HepG2 (cell line): ENCODE results near the gene UBC. TPM values are rescaled to one million over a fixed set of nuclear protein-coding genes. Genes with fewer than 3 reads are reported as not detected.

Experiments used
- CBX5 ChIP-seq: sonication (generic); formaldehyde crosslinking; IDR thresholded peaks from 2 replicates; pipeline ENCODE4 v1.4.0; 2020; ENCODE audit warnings: missing genetic modification reagents, borderline replicate concordance
- KDM2A ChIP-seq: sonication (generic); formaldehyde crosslinking; IDR thresholded peaks from 2 replicates; pipeline ENCODE4 v1.4.0; 2020; ENCODE audit warnings: low read depth, missing genetic modification reagents, borderline replicate concordance
- KLF13 ChIP-seq: sonication (generic); formaldehyde crosslinking; IDR thresholded peaks from 2 replicates; pipeline ENCODE4 v1.4.0; 2020; ENCODE audit warnings: mild to moderate bottlenecking, missing genetic modification reagents
- SP5 ChIP-seq: IDR thresholded peaks from 2 replicates; pipeline ENCODE4 v1.6.1; 2016; ENCODE audit warnings: low read depth, borderline replicate concordance
- ZBTB8A ChIP-seq: sonication (generic); formaldehyde crosslinking; IDR thresholded peaks from 2 replicates; pipeline ENCODE4 v1.4.0; 2020; ENCODE audit warnings: mild to moderate bottlenecking, low read depth, missing genetic modification reagents, borderline replicate concordance
- ZNF20 ChIP-seq: sonication (generic); formaldehyde crosslinking; IDR thresholded peaks from 2 replicates; pipeline ENCODE4 v1.4.0; 2020; ENCODE audit warnings: mild to moderate bottlenecking, moderate library complexity, missing genetic modification reagents
- ZNF33A ChIP-seq: sonication (generic); formaldehyde crosslinking; IDR thresholded peaks from 2 replicates; pipeline ENCODE4 v1.5.1; 2020; ENCODE audit warnings: missing genetic modification reagents, mild to moderate bottlenecking, moderate library complexity, borderline replicate concordance
- ZNF563 ChIP-seq: sonication (generic); formaldehyde crosslinking; IDR thresholded peaks from 2 replicates; pipeline ENCODE4 v1.8.0; 2022; ENCODE audit warnings: mild to moderate bottlenecking, moderate library complexity, missing genetic modification reagents
- polyA plus RNA-seq, 8 experiments: library from polyadenylated mRNA; depleted of rRNA in 3 of 8; stranded (reverse) in 7 of 8; unstranded in 1 of 8; fragments of >200 nt; fragmentation: Illumina TruSeq in 4 of 8; extraction: Trizol in 4 of 8; gene quantifications; 2 replicates each; pipeline versions ENCODE4 v1.2.1 to v1.2.3, GENCODE V29; 2011 to 2016; ENCODE audit warnings: low read depth in 4 of 8, missing spikeins in 1 of 8, mixed read lengths in 1 of 8; ENCODE audit not compliant: insufficient read depth in 1 of 8
- total RNA-seq, 5 experiments: library from RNA; depleted of rRNA; stranded (reverse); fragments of >200 nt; fragmentation: Illumina TruSeq; extraction: Trizol; gene quantifications; 2 replicates each; pipeline ENCODE4 v1.2.3, GENCODE V29; 2016; ENCODE audit warnings: low read depth in 1 of 5
- TF ChIP-seq, protein P1 (sequence below): sonication (generic); formaldehyde crosslinking; IDR thresholded peaks from 2 replicates; pipeline ENCODE4 v1.4.0; 2020; ENCODE audit warnings: mild to moderate bottlenecking, missing genetic modification reagents
- TF ChIP-seq, protein P2 (sequence below): sonication (generic); formaldehyde crosslinking; IDR thresholded peaks from 2 replicates; pipeline ENCODE4 v1.5.1; 2020; ENCODE audit warnings: mild to moderate bottlenecking, missing genetic modification reagents, borderline replicate concordance
- TF ChIP-seq, protein P3 (sequence below), 2 experiments: fragments of 450-650 bp in 1 of 2; sonication (generic) in 1 of 2; formaldehyde crosslinking; IDR thresholded peaks; 2 replicates each; pipeline versions ENCODE4 v1.5.0 to v1.8.0; 2020 to 2022; ENCODE audit warnings: mild to moderate bottlenecking in 1 of 2, missing genetic modification reagents in 1 of 2
- TF ChIP-seq, protein P4 (sequence below): IDR thresholded peaks from 2 replicates; pipeline ENCODE4 v1.6.1; 2016; ENCODE audit warnings: mild to moderate bottlenecking, missing biosample characterization, missing genetic modification reagents

UBC gene
- total and polyA plus RNA-seq, 2 of the 13 experiments (the other 11 are each of a cell fraction or from before 2014, with no cell fraction given), result 805 to 1,432 TPM

GRCh38 chr12:124904306-124905098, 9.9 kb downstream of the UBC start (continued):
- TF ChIP-seq, protein P1, sequence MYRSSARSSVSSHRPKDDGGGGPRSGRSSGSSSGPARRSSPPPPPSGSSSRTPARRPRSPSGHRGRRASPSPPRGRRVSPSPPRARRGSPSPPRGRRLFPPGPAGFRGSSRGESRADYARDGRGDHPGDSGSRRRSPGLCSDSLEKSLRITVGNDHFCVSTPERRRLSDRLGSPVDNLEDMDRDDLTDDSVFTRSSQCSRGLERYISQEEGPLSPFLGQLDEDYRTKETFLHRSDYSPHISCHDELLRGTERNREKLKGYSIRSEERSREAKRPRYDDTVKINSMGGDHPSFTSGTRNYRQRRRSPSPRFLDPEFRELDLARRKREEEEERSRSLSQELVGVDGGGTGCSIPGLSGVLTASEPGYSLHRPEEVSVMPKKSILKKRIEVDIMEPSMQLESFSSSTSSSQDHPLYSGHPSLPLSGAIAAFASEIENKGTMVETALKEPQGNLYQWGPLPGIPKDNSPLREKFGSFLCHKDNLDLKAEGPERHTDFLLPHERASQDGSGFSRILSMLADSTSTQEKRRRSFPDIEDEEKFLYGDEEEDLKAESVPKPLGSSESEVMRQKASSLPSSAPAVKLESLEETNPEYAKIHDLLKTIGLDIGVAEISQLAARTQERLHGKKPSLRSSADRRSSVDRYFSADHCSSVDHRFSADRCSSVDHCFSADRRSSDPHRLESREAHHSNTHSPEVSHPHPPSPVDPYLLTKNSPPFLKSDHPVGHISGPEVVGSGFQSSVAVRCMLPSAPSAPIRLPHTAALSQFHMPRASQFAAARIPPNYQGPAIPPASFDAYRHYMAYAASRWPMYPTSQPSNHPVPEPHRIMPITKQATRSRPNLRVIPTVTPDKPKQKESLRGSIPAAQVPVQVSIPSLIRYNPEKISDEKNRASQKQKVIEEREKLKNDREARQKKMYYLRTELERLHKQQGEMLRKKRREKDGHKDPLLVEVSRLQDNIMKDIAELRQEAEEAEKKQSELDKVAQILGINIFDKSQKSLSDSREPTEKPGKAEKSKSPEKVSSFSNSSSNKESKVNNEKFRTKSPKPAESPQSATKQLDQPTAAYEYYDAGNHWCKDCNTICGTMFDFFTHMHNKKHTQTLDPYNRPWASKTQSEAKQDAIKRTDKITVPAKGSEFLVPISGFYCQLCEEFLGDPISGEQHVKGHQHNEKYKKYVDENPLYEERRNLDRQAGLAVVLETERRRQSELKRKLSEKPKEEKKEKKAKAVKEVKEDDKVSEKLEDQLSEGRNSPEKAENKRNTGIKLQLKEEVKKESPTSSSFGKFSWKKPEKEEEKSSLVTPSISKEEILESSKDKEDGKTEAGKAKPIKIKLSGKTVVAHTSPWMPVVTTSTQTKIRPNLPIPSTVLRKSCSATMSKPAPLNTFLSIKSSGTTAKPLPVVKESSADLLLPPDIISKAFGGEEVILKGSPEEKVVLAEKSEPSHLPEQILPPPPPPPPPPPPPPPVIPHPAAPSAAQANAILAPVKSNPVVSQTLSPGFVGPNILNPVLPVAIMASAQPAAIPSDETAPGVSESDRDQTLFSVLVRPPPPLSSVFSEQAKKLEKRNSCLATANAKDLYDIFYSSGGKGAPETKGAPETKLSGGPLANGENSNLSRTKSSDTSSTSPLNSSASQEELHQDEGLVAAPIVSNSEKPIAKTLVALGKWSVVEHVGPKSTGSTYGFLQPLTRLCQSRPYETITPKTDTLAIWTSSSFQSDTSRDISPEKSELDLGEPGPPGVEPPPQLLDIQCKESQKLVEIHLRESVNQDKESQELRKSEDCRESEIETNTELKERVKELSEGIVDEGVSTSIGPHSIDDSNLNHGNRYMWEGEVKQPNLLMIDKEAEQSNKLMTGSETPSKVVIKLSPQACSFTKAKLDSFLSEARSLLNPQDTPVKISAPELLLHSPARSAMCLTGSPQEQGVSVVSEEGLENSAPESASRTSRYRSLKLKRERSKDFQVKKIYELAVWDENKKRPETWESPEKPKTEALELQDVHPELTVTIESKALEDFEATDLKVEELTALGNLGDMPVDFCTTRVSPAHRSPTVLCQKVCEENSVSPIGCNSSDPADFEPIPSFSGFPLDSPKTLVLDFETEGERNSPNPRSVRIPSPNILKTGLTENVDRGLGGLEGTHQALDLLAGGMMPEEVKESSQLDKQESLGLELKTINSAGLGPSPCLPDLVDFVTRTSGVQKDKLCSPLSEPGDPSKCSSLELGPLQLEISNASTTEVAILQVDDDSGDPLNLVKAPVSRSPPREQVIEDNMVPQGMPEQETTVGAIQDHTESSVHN (CRISPR knock-in tag), result no peak
- TF ChIP-seq ZBTB8A (no peak), ZNF563 (CRISPR knock-in tag) (no peak), ZNF33A (no peak), ZNF20 (CRISPR knock-in tag) (no peak), KDM2A (CRISPR knock-in tag) (peak; percentile 83), SP5 (peak; percentile 87), CBX5 (CRISPR knock-in tag) (peak; percentile 42; the same call in 1 of the 2 replicates), KLF13 (CRISPR knock-in tag) (no peak)
- TF ChIP-seq, protein P2, sequence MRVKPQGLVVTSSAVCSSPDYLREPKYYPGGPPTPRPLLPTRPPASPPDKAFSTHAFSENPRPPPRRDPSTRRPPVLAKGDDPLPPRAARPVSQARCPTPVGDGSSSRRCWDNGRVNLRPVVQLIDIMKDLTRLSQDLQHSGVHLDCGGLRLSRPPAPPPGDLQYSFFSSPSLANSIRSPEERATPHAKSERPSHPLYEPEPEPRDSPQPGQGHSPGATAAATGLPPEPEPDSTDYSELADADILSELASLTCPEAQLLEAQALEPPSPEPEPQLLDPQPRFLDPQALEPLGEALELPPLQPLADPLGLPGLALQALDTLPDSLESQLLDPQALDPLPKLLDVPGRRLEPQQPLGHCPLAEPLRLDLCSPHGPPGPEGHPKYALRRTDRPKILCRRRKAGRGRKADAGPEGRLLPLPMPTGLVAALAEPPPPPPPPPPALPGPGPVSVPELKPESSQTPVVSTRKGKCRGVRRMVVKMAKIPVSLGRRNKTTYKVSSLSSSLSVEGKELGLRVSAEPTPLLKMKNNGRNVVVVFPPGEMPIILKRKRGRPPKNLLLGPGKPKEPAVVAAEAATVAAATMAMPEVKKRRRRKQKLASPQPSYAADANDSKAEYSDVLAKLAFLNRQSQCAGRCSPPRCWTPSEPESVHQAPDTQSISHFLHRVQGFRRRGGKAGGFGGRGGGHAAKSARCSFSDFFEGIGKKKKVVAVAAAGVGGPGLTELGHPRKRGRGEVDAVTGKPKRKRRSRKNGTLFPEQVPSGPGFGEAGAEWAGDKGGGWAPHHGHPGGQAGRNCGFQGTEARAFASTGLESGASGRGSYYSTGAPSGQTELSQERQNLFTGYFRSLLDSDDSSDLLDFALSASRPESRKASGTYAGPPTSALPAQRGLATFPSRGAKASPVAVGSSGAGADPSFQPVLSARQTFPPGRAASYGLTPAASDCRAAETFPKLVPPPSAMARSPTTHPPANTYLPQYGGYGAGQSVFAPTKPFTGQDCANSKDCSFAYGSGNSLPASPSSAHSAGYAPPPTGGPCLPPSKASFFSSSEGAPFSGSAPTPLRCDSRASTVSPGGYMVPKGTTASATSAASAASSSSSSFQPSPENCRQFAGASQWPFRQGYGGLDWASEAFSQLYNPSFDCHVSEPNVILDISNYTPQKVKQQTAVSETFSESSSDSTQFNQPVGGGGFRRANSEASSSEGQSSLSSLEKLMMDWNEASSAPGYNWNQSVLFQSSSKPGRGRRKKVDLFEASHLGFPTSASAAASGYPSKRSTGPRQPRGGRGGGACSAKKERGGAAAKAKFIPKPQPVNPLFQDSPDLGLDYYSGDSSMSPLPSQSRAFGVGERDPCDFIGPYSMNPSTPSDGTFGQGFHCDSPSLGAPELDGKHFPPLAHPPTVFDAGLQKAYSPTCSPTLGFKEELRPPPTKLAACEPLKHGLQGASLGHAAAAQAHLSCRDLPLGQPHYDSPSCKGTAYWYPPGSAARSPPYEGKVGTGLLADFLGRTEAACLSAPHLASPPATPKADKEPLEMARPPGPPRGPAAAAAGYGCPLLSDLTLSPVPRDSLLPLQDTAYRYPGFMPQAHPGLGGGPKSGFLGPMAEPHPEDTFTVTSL (CRISPR knock-in tag), result peak; percentile 58; the same call in 1 of the 2 replicates
- TF ChIP-seq, protein P3, sequence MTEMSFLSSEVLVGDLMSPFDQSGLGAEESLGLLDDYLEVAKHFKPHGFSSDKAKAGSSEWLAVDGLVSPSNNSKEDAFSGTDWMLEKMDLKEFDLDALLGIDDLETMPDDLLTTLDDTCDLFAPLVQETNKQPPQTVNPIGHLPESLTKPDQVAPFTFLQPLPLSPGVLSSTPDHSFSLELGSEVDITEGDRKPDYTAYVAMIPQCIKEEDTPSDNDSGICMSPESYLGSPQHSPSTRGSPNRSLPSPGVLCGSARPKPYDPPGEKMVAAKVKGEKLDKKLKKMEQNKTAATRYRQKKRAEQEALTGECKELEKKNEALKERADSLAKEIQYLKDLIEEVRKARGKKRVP (CRISPR knock-in tag; IDR thresholded peaks at IDR 0.05), result 0 out of 4 replicates have a peak, but pooled peaks of 1 of the 2 experiments have one; percentile 17
- TF ChIP-seq, protein P4, sequence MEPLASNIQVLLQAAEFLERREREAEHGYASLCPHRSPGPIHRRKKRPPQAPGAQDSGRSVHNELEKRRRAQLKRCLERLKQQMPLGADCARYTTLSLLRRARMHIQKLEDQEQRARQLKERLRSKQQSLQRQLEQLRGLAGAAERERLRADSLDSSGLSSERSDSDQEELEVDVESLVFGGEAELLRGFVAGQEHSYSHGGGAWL, result peak; percentile 94
